SKM-1 (cell line): ENCODE measurements around the gene NFKBIA.
A peak's percentile ranks its signal among the peaks of the same experiment; 100 is the strongest.
"Not testable (repeated sequence)": the region's sequence is repeated elsewhere in the genome, so short reads cannot be mapped to it uniquely, and the experiment has no call there.

Experiments used
- DNase-seq: peaks from one replicate; lab custom pipeline; 2025; ENCODE audit not compliant: unreplicated experiment; lab: John Stamatoyannopoulos, UW

NFKBIA gene

GRCh38 chr14:35409595-35409994, 5.0 kb upstream of the NFKBIA start:
- DNase-seq, result no peak

- no peak for DNase-seq
Measured at GRCh38 chr14:35408026-35408425, 3.5 kb upstream of the NFKBIA start.

- no peak for DNase-seq
Measured at GRCh38 chr14:35407306-35407630, 2.7 kb upstream of the NFKBIA start.

- peak; percentile 31 for DNase-seq
Measured at GRCh38 chr14:35406506-35407305, 2.2 kb upstream of the NFKBIA start.

- DNase-seq, result no peak
Measured at GRCh38 chr14:35406090-35406489, 1.5 kb upstream of the NFKBIA start.

GRCh38 chr14:35405304-35405996, 901 bp upstream of the NFKBIA start:
- no peak for DNase-seq

GRCh38 chr14:35403603-35404448, 723 bp downstream of the NFKBIA start:
- peak; percentile 62 for DNase-seq

- DNase-seq, result no peak
Measured at GRCh38 chr14:35403114-35403602, 1.4 kb downstream of the NFKBIA start.

GRCh38 chr14:35402323-35403113, 2.0 kb downstream of the NFKBIA start:
- no peak for DNase-seq

- no peak for DNase-seq
Measured at GRCh38 chr14:35401422-35402265, 2.9 kb downstream of the NFKBIA start.

- no peak for DNase-seq
Measured at GRCh38 chr14:35400648-35401421, 3.7 kb downstream of the NFKBIA start.

GRCh38 chr14:35399083-35399937, 5.2 kb downstream of the NFKBIA start:
- no peak for DNase-seq

- no peak for DNase-seq
Measured at GRCh38 chr14:35398071-35398584, 6.4 kb downstream of the NFKBIA start.

GRCh38 chr14:35396610-35397009, 7.9 kb downstream of the NFKBIA start:
- not testable (repeated sequence) for DNase-seq

GRCh38 chr14:35395283-35395682, 9.3 kb downstream of the NFKBIA start:
- DNase-seq, result no peak

- no peak for DNase-seq
Measured at GRCh38 chr14:35394326-35395013, 10.1 kb downstream of the NFKBIA start.

- DNase-seq, result no peak
Measured at GRCh38 chr14:35393826-35394225, 10.7 kb downstream of the NFKBIA start.
